ENCODE results near the gene RNFT2. TPM values are rescaled to one million over a fixed set of nuclear protein-coding genes. Genes with fewer than 3 reads are reported as not detected.

The RNFT2 gene
- total RNA-seq, 1 experiment from 2014 or later: 34.9 TPM

- CTCF ChIA-PET: interaction anchor here (1.6 to 1.9 kb wide), 2 partner anchors 15 to 552 kb away, joined by 3 to 4 read pairs; no protein-coding TSS in a partner anchor
- Histone ChIP-seq H3K9ac (ENCODE audit: low read length) (no peak overlapping the region), H3K27me3 (ENCODE audit: insufficient read depth, low read length) (no peaks in the 10 kb centered on the region), H2AFZ (ENCODE audit: low read depth, low read length, poor library complexity, severe bottlenecking) (no peak overlapping the region), H3K4me1 (ENCODE audit: control insufficient read depth in 1 of 2, insufficient read depth in 2 of 2, low read length in 2 of 2) (no peaks in the 10 kb centered on the region), H4K20me1 (ENCODE audit: insufficient read depth) (no peaks in the 10 kb centered on the region), H3K9me2 (ENCODE audit: insufficient read depth) (no peaks in the 10 kb centered on the region), H3K79me2 (ENCODE audit: insufficient read depth, low read length) (no peaks in the 10 kb centered on the region), H3K9me3 (ENCODE audit: control insufficient read depth in 1 of 2, insufficient read depth in 1 of 2, low read depth in 1 of 2, low read length in 2 of 2) (no peaks in the 10 kb centered on the region), H3K27ac (ENCODE audit: low read depth, low read length) (no peak overlapping the region), H3K36me3 (ENCODE audit: control insufficient read depth in 1 of 2, insufficient read depth in 2 of 2, low read length in 2 of 2) (no peaks in the 10 kb centered on the region), H3K4me3 (replicated peaks in 1 of 2; ENCODE audit: low read depth in 1 of 2, low read length in 2 of 2) (no peak overlapping the region), H3K4me2 (ENCODE audit: low read length) (no peak overlapping the region)
- no peak for TF ChIP-seq EGR1 (IDR thresholded peaks at IDR 0.05; ENCODE audit: low read depth)
- no peak for TF ChIP-seq ZBTB33 (IDR thresholded peaks at IDR 0.05; ENCODE audit: extremely low read depth, insufficient replicate concordance, low read length)
- no peak for TF ChIP-seq REST (IDR thresholded peaks at IDR 0.05; ENCODE audit: low read depth)
- no peak for TF ChIP-seq ZNF274 (IDR thresholded peaks at IDR 0.05; ENCODE audit: low read depth, low read length)
- TF ChIP-seq SP1 (IDR thresholded peaks at IDR 0.05; ENCODE audit: low read depth): no peak
- no peak for TF ChIP-seq EZH2phosphoT487 (IDR thresholded peaks at IDR 0.05; ENCODE audit: borderline replicate concordance)
- RAD21 ChIA-PET (ENCODE audit: low non-redundant PET in 1 of 2, low total read pairs in 2 of 2, uncharacterized antibody in 2 of 2, unreplicated experiment in 2 of 2): no interaction called here
- DNase-seq (ENCODE audit: low read depth, low spot score) (no peak), ATAC-seq (no peak)
- BruUV-seq (replicated peaks): no TSS peak
- intact Hi-C loops (cut with micrococcal nuclease): loop anchor here (10.0 kb wide), 1 partner anchor 419 kb away; the partner anchor contains the start of gene MED13L
- POLR2A ChIA-PET: no interaction called here
Observed at GRCh38 chr12:116693286-116694227, 44.6 kb upstream of the RNFT2 start.

Measured in HCT116 (cell line).